GM12872 (cell line): ENCODE results near the gene DPYD.

Source experiments
- TF ChIP-seq, protein P1 (sequence below): IDR thresholded peaks from 3 replicates; pipeline ENCODE4 v1.5.1; 2011; ENCODE audit warnings: low read depth, mild to moderate bottlenecking, low read length, moderate library complexity; ENCODE audit not compliant: insufficient read depth

Gene DPYD

DNA sequence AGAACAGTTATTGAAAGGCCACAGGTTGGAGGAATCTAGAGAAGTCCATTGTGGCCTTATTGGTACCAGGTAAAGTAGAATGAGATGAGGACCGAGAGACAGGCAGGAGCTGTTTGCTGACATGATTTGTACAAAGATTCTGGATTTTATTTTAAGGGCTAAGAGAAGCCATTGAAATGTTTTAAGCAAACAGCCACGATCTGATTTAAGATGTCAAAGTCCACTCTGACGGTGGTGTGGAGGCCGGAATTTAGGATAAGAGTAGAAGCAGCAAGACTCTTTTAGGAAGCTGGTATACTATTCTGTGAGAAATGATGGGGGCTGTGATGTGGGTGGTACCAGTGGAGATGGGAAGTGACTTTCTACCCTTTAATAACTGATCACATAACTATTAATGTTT is 418.5 kb downstream of the DPYD start:
- TF ChIP-seq, protein P1, sequence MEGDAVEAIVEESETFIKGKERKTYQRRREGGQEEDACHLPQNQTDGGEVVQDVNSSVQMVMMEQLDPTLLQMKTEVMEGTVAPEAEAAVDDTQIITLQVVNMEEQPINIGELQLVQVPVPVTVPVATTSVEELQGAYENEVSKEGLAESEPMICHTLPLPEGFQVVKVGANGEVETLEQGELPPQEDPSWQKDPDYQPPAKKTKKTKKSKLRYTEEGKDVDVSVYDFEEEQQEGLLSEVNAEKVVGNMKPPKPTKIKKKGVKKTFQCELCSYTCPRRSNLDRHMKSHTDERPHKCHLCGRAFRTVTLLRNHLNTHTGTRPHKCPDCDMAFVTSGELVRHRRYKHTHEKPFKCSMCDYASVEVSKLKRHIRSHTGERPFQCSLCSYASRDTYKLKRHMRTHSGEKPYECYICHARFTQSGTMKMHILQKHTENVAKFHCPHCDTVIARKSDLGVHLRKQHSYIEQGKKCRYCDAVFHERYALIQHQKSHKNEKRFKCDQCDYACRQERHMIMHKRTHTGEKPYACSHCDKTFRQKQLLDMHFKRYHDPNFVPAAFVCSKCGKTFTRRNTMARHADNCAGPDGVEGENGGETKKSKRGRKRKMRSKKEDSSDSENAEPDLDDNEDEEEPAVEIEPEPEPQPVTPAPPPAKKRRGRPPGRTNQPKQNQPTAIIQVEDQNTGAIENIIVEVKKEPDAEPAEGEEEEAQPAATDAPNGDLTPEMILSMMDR, result no peak

DNA sequence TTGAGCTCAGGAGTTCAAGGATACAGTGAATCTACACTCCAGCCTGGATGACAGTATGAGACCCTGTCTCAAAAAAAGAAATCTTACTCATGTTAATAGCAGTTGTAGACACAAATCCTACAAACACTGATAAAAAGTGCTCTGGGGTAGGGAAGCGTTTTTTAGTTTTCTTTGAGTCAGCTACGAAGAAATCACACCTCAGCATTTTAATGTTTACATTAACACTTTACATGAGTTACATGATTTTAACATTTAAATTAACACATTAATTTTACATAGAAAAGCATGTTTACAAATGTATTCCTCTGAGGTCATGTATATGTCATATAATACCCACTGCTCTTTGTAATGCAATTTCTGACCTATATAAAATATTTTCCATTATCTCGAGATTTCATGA is 419.2 kb downstream of the DPYD start:
- TF ChIP-seq, protein P1, result no peak

DNA sequence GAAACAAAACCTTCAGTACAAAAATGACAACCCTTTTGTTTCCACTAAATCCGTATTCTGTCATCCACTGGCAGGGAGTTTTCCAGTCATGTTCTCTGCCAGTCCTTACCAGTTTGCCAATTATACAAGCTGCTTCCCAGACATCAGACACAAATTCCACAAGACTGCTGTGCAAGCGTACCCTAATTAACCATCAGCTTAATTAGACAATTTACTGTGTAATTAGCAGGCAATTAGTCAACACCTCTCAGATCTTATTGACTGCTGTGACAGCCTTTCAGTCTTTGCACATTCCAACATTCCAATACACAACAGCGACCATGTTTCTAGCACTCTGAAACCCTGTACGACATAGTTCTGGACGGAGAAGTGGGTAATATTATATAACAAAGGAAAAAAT is 420.1 kb downstream of the DPYD start:
- TF ChIP-seq, protein P1, result no peak

DNA sequence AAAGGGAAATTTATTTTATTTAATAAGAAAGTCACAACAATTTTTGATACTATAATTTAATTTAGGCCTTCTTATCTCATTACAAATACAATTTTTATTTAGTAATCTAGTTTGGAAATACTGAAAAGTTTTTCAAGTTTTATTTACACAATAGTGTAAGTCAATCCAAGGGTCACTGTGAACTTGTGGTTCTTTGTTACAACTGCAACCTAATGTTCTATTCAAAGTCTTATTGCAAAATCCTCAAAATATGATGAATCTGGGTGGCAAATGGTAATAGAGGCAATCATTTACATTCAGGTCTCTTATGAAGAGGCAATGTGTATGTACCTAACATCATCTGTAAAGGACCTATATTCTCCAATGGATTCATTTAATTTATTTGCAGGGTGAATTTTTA is 421.2 kb downstream of the DPYD start:
- TF ChIP-seq, protein P1, result no peak

DNA sequence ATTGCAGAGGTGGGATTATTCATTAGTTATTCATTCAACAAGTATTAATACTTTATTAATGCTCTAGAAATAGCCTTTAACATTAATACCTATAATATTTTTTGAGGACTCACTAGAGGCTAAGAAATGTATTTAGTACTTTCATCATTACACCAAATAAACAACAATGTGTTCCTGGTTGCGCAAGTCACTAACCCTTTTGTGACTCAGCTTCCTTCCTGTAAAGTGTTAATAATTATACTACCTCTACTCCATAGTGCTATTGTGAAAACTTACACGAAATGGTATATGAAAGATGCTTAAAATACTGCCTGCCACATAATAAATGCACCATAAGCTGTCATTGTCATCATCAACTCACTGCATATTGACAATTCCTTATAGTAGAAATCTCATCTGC is 431.0 kb downstream of the DPYD start:
- TF ChIP-seq, protein P1, result no peak

DNA sequence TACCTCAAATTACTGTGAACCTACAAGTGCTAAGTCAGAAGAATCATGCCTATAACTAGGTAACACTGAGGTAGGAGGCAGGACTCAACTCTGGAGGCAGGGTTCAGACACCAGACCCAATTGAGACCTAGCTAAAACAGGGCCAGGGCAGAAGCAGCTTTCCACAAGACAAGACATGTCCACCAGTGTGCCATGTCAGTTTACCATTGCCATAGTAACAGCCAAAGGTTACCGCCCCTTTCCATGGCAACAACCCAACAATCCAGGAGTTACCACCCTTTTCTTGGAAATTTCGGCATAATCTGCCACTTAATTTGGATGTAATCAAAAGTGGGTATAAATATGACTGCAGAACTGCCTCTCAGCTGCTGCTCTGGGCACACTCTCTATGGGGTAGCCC is 432.3 kb downstream of the DPYD start:
- TF ChIP-seq, protein P1, result no peak

DNA sequence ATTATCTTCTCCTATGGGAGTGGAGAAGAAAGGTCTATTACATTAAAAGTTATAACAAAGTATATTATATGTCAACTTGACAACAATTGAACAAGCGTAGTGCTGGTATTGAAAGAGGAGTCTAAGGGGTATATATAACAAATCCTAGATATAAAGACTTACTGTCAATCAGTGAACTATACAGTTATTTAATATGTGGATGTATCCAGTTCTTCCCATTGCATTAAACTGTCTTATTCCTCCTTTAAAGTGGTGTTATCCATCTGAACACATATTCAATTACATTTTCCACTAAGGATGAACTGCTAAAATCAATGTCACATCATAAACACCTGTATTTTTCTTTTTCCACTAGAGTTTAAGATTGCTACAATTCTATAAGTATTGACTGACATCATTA is 438.8 kb downstream of the DPYD start:
- TF ChIP-seq, protein P1, result no peak

DNA sequence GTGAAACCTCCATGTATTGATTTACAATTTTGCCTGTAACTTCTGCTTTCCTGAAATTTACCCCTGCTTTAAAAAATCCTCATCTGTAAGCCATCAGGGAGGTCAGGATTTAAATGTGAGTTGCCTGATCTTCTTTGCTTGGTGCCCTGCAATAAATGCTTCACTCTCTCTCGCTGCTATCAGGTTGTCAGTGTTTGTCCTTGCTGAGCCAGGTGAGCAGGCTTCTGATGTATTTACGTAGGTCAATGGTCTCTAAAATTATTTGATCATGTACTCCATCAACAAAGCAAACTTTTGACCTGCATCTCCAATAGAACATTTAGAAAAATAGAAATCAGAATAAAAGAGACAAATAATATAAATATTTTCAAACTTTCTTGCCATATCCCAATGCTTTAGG is 453.4 kb downstream of the DPYD start:
- TF ChIP-seq, protein P1, result no peak
